Measurements from ENCODE around the gene FILIP1L. TPM values are rescaled to one million over a fixed set of nuclear protein-coding genes. Genes with fewer than 3 reads are reported as not detected.

Gene FILIP1L
- total and polyA plus RNA-seq, 2 of the 8 experiments (the other 6 are each of a cell fraction or from before 2014, with no cell fraction given) = 0.06 to 0.09 TPM

DNA sequence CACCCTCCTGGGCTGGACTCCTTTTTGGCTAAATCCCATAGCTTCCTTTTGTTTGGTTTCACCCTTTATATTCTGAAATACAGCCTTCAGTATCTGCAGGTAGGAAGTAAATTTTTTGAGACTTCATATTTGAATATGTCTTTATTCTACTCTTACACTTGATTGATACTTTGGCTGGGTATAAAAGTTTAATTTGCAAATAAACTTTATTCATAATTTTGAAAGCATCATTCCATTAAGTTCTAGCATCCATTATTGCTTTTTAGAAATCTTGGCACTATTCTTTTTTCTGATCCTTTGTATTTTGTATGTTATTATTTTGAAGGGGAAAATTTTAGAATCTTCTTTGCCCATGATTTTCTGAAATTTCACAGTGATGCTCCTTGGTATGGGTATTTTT lies 41.3 kb upstream of the FILIP1L start:
- TF ChIP-seq RXRA (IDR thresholded peaks at IDR 0.05; ENCODE audit: insufficient read depth, low read depth, low read length) = no peak
- no peak for TF ChIP-seq MAFK (IDR thresholded peaks at IDR 0.05; ENCODE audit: low read depth, low read length)
- no peak for TF ChIP-seq CHD1 (IDR thresholded peaks at IDR 0.05; ENCODE audit: low read depth, low read length)
- no peak for TF ChIP-seq FOSL1 (IDR thresholded peaks at IDR 0.05; ENCODE audit: insufficient read depth, low read depth, low read length)
- TF ChIP-seq, protein P1, sequence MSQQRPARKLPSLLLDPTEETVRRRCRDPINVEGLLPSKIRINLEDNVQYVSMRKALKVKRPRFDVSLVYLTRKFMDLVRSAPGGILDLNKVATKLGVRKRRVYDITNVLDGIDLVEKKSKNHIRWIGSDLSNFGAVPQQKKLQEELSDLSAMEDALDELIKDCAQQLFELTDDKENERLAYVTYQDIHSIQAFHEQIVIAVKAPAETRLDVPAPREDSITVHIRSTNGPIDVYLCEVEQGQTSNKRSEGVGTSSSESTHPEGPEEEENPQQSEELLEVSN (IDR thresholded peaks at IDR 0.05) = no peak
- TF ChIP-seq JUND (IDR thresholded peaks at IDR 0.05; ENCODE audit: low read length) = no peak
- no peak for TF ChIP-seq POU5F1 (IDR thresholded peaks at IDR 0.05; ENCODE audit: low read depth, low read length)
- no peak for TF ChIP-seq POLR2AphosphoS5 (IDR thresholded peaks at IDR 0.05; ENCODE audit: low read depth, low read length)
- TF ChIP-seq CTBP2 (IDR thresholded peaks at IDR 0.05; ENCODE audit: borderline replicate concordance, insufficient read depth, insufficient read length, low read length) = no peak
- TF ChIP-seq CBX8 (IDR thresholded peaks at IDR 0.05; ENCODE audit: borderline replicate concordance, low read depth, low read length) = no peak
- FAIRE-seq = no peak
- CTCF ChIA-PET (ENCODE audit: partially characterized antibody) = no interaction called here

More for the DNA sequence above, 41.3 kb upstream of the FILIP1L start:
- no peak for DNase-seq (ENCODE audit: low read depth in 1 of 2, low spot score in 2 of 2)
- Histone ChIP-seq H2AK5ac (ENCODE audit: low read depth, low read length) (no peak overlapping the region), H2BK15ac (ENCODE audit: low read length) (no peak overlapping the region), H3K27ac (ENCODE audit: low read depth, low read length) (no peak overlapping the region), H3K4me2 (ENCODE audit: insufficient read depth in 1 of 2, low read depth in 2 of 2, low read length in 2 of 2) (no peak overlapping the region), H3K14ac (ENCODE audit: insufficient read length) (no peak overlapping the region), H3K27me3 (replicated peaks in 1 of 4; ENCODE audit: control insufficient read depth in 3 of 4, extremely low read depth in 1 of 4, insufficient read depth in 3 of 4, low read length in 3 of 4) (no peaks in the 10 kb centered on the region), H3K79me1 (ENCODE audit: low read depth, low read length) (no peaks in the 10 kb centered on the region), H3K4me3 (ENCODE audit: extremely low read depth in 1 of 4, insufficient read depth in 2 of 4, low read depth in 3 of 4, low read length in 4 of 4) (no peak overlapping the region), H3K56ac (replicated peaks; ENCODE audit: insufficient read length, low read depth, low read length) (no peak overlapping the region), H3K4ac (replicated peaks; ENCODE audit: insufficient read length, low read depth, low read length) (no peak overlapping the region), H4K20me1 (replicated peaks in 1 of 2; ENCODE audit: control insufficient read depth in 1 of 2, insufficient read depth in 2 of 2, low read length in 2 of 2) (no peaks in the 10 kb centered on the region), H2BK12ac (ENCODE audit: low read depth, low read length) (no peak overlapping the region), H3K9ac (replicated peaks in 1 of 4; ENCODE audit: extremely low read depth in 1 of 4, low read depth in 3 of 4, low read length in 3 of 4) (no peak overlapping the region), H4K5ac (ENCODE audit: insufficient read length, low read depth, low read length) (no peak overlapping the region), H3K18ac (ENCODE audit: extremely low read depth, low read length) (no peak overlapping the region), H4K91ac (replicated peaks; ENCODE audit: insufficient read length, low read length) (no peak overlapping the region), H3K4me1 (replicated peaks in 1 of 4; ENCODE audit: control insufficient read depth in 3 of 4, insufficient read depth in 4 of 4, low read length in 3 of 4) (no peaks in the 10 kb centered on the region), H3K9me3 (ENCODE audit: insufficient read depth in 2 of 2, low read depth in 1 of 2, low read length in 1 of 2) (peaks cover 9 to 10% of the 10 kb centered on the region in 2 experiments; a peak in 2 of 4 replicates), H2BK5ac (ENCODE audit: low read depth, low read length) (no peak overlapping the region), H2BK20ac (ENCODE audit: low read length) (no peak overlapping the region), H4K8ac (ENCODE audit: extremely low read depth, insufficient read depth, low read length) (no peak overlapping the region), H3K36me3 (ENCODE audit: control insufficient read depth in 2 of 4, insufficient read depth in 4 of 4, low read length in 3 of 4) (peaks cover 0 to 11% (median 2%) of the 10 kb centered on the region in 4 experiments; a peak in 3 of 8 replicates), H2AFZ (ENCODE audit: low read length) (no peak overlapping the region), H2BK120ac (replicated peaks; ENCODE audit: low read depth, low read length) (no peak overlapping the region), H3K79me2 (ENCODE audit: control insufficient read depth in 1 of 2, insufficient read depth in 2 of 2, low read length in 2 of 2) (no peaks in the 10 kb centered on the region), H3K23me2 (ENCODE audit: low read depth, low read length) (no peaks in the 10 kb centered on the region), H3K23ac (ENCODE audit: insufficient read length) (no peak overlapping the region)
- POLR2A ChIA-PET (ENCODE audit: partially characterized antibody) = no interaction called here

Measured in H1 (cell line).